Neural progenitor cell (in vitro differentiated cells): ENCODE measurements around the gene TRAF7. TPM values are rescaled to one million over a fixed set of nuclear protein-coding genes. Genes with fewer than 3 reads are reported as not detected.
A peak's percentile ranks its signal among the peaks of the same experiment; 100 is the strongest.
"Not testable (repeated sequence)": the region's sequence is repeated elsewhere in the genome, so short reads cannot be mapped to it uniquely, and the experiment has no call there.

Source experiments
- DNase-seq: peaks from one replicate; pipeline ENCODE4 v3.0.0-alpha.2; 2016; ENCODE audit warnings: low spot score
- H2AFZ ChIP-seq: fragments of 200-600 bp; sonication (generic); replicated peaks from 2 replicates; pipeline ENCODE4 v1.6.1; 2016; ENCODE audit warnings: antibody characterized with exemption
- H3F3A ChIP-seq: fragments of 200-600 bp; sonication (generic); 2 replicates; pipeline ENCODE4 v1.6.1; 2016; ENCODE audit warnings: antibody characterized with exemption, low read depth
- H3K27ac ChIP-seq: fragments of 200-600 bp; sonication (generic); 2 replicates; pipeline ENCODE4 v1.5.1; 2016; ENCODE audit warnings: mild to moderate bottlenecking
- H3K27me3 ChIP-seq: fragments of 200-600 bp; sonication (generic); 2 replicates; pipeline ENCODE4 v1.6.1; 2016; ENCODE audit warnings: mild to moderate bottlenecking, moderate library complexity
- H3K36me3 ChIP-seq: fragments of 200-600 bp; sonication (generic); 2 replicates; pipeline ENCODE4 v1.5.1; 2016
- H3K4me1 ChIP-seq: fragments of 200-600 bp; sonication (generic); 2 replicates; pipeline ENCODE4 v1.6.1; 2016; ENCODE audit warnings: mixed run types
- H3K4me2 ChIP-seq: fragments of 200-600 bp; sonication (generic); 2 replicates; pipeline ENCODE4 v1.6.1; 2016
- H3K4me3 ChIP-seq: fragments of 200-600 bp; sonication (generic); 2 replicates; pipeline ENCODE4 v1.5.1; 2016
- H3K79me2 ChIP-seq: fragments of 200-600 bp; sonication (generic); 2 replicates; pipeline ENCODE4 v1.6.1; 2016; ENCODE audit warnings: low read depth
- H3K9ac ChIP-seq: fragments of 200-600 bp; sonication (generic); 2 replicates; pipeline ENCODE4 v1.6.1; 2016
- H3K9me3 ChIP-seq: fragments of 200-600 bp; sonication (generic); 2 replicates; pipeline ENCODE4 v1.5.1; 2016; ENCODE audit warnings: low read depth
- H4K20me1 ChIP-seq: fragments of 200-600 bp; sonication (generic); 2 replicates; pipeline ENCODE4 v1.6.1; 2016; ENCODE audit warnings: low read depth
- H3K27ac Mint-ChIP-seq: 3 replicates; pipeline ENCODE4 v1.8.0; 2021; ENCODE audit warnings: mixed read lengths
- H3K27me3 Mint-ChIP-seq: 2 replicates; pipeline ENCODE4 v1.8.0; 2022; ENCODE audit warnings: low read depth, mild to moderate bottlenecking, inconsistent platforms, moderate library complexity, mixed read lengths; ENCODE audit not compliant: insufficient read depth
- H3K36me3 Mint-ChIP-seq: 3 replicates; pipeline ENCODE4 v1.8.0; 2021; ENCODE audit warnings: mixed read lengths
- H3K4me1 Mint-ChIP-seq: 3 replicates; pipeline ENCODE4 v1.8.0; 2021; ENCODE audit warnings: mixed read lengths
- H3K4me3 Mint-ChIP-seq: 3 replicates; pipeline ENCODE4 v1.8.0; 2021; ENCODE audit warnings: mild to moderate bottlenecking, moderate library complexity, mixed read lengths
- H3K9me3 Mint-ChIP-seq: 3 replicates; pipeline ENCODE4 v1.8.0; 2020; ENCODE audit warnings: mixed read lengths
- CTCF ChIP-seq: fragments of 200-600 bp; sonication (generic); IDR thresholded peaks from 2 replicates; pipeline ENCODE4 v1.5.1; 2017; ENCODE audit warnings: antibody characterized with exemption, mild to moderate bottlenecking
- EZH2 ChIP-seq: fragments of 200-600 bp; sonication (generic); IDR thresholded peaks from 2 replicates; pipeline ENCODE4 v1.6.1; 2017; ENCODE audit warnings: antibody characterized with exemption, mild to moderate bottlenecking, moderate library complexity
- EZH2phosphoT487 ChIP-seq: fragments of 200-600 bp; sonication (generic); IDR thresholded peaks from 2 replicates; pipeline ENCODE4 v1.6.1; 2017; ENCODE audit warnings: antibody characterized with exemption
- total RNA-seq: library from RNA; depleted of rRNA; stranded (reverse); fragments of >200 nt; gene quantifications from 2 replicates; pipeline ENCODE4 v1.2.3, GENCODE V29; 2015; ENCODE audit warnings: low replicate concordance

TRAF7 gene
- total RNA-seq, 1 donor from 2014 or later, result 24.1 TPM

DNA sequence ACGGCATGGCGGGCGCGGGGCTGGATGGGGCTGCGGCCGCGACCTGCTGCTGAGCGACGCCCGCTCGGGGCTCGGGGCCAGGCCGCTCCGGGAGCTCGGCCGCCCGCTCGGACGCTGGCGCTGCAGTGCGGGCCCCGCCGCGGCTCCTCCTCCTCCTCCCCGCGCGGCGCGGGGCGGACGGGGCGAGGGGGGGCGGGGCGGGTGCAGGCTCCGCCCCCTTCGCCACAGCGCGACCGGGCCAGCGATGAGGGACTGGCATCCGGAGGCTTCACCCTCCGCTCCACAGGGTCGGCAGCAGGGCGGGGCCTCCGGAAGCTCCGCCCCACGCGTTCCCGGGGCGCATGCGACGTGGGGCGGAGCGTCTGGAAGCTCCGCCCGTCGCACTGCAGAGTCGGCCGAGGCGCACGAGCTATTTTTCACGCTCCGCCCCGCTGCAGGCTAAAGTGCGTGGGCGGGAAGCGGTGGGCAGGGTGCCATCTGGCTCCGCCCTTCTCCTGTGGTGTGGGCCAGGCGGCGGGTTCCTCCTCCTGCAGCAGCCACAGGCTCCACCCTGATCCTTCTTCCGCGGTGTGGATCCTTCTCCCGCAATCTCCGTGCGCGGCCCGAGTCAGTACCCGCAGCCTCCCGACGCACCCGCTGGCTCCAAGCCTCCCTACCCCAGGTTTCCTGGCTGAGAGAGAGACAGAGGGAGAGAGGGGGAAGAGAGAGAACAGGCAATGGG is 19.7 kb upstream of the TRAF7 start, which contains the start of gene PKD1:
Gene PKD1, minus strand, starts transcription at position 129 of the 721 bp plus-strand sequence. CDS start 209 bp downstream, outside the sequence.
- H3K4me1 ChIP-seq, H3K9me3 ChIP-seq, H2AFZ ChIP-seq, H3F3A ChIP-seq, H3K36me3 Mint-ChIP-seq, H4K20me1 ChIP-seq, H3K36me3 ChIP-seq, H3K9me3 Mint-ChIP-seq, H3K27me3 Mint-ChIP-seq, H3K27ac ChIP-seq, H3K4me1 Mint-ChIP-seq, H3K27me3 ChIP-seq: not testable (repeated sequence)
- H3K4me2 ChIP-seq, result peak within 1 kb of the TSS; percentile 81
- peak within 1 kb of the TSS; percentile 45 for H3K9ac ChIP-seq
- H3K4me3 Mint-ChIP-seq, result peak within 1 kb of the TSS; percentile 97
- peak; percentile 92 for DNase-seq
- peaks cover 12% of the 10 kb centered on the region for H3K79me2 ChIP-seq
- H3K27ac Mint-ChIP-seq, result peak within 1 kb of the TSS; percentile 64
- H3K4me3 ChIP-seq, result peak within 1 kb of the TSS; percentile 80

- no peaks in the 10 kb centered on the region for H3K4me1 ChIP-seq
- no peak for TF ChIP-seq EZH2phosphoT487
- TF ChIP-seq EZH2, result no peak
- H3K36me3 ChIP-seq, result no peaks in the 10 kb centered on the region
- peaks cover 18% of the 10 kb centered on the region for H4K20me1 ChIP-seq
- H3K4me2 ChIP-seq, result no peak overlapping the region
- no peak for DNase-seq
- Mint-ChIP-seq H3K27me3 (peaks cover 17% of the 10 kb centered on the region), H3K27ac (no peak overlapping the region), H3K9me3 (no peaks in the 10 kb centered on the region), H3K4me1 (peaks cover 11% of the 10 kb centered on the region), H3K4me3 (no peak overlapping the region), H3K36me3 (no peaks in the 10 kb centered on the region)
- H3K27ac ChIP-seq, result no peak overlapping the region
- H3F3A ChIP-seq, result peaks cover 30% of the 10 kb centered on the region
- H3K9me3 ChIP-seq, result no peaks in the 10 kb centered on the region
- no peaks in the 10 kb centered on the region for H3K27me3 ChIP-seq
- H3K79me2 ChIP-seq, result no peaks in the 10 kb centered on the region
- H3K9ac ChIP-seq, result no peak overlapping the region
- no peak overlapping the region for H2AFZ ChIP-seq
- no peak overlapping the region for H3K4me3 ChIP-seq
Measured at GRCh38 chr16:2142942-2143877, 12.4 kb upstream of the TRAF7 start.

DNA sequence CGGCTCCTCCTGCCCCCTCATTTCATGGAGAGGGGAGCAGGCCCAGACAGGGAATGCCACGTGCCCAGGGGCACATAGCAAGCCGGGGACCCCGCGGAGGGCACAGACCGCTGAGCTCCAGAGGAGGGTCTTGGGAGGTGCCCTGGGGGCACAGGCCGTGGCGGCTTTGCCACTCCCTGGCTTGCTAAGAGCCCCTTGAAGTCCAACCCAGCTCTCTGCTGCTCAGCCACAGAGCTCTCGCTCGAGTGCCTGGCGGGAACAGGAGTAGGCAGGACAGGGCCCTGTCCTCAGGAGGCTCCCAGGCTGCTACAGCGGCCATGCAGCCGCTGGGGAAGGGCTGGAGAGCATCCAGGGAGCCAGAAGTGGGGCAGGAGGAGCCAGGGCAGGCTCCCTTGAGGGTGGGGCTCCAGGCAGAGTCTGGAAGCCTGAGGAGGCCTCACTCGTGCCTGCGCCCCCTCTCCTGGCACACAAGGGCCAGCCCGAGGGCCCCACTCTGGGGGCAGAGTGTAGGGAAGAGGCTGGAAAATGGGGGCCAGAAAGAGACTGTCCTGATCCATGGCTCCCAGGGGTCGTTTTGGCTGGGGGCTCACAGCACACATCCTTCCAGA is 11.6 kb upstream of the TRAF7 start:
- Histone ChIP-seq H3K27me3 (peaks cover 3% of the 10 kb centered on the region), H3K4me2 (no peak overlapping the region), H3K36me3 (no peaks in the 10 kb centered on the region), H3K9me3 (no peaks in the 10 kb centered on the region), H3K9ac (no peak overlapping the region), H3K27ac (no peak overlapping the region), H3K4me3 (no peak overlapping the region), H4K20me1 (peaks cover 24% of the 10 kb centered on the region), H2AFZ (no peak overlapping the region), H3F3A (peaks cover 35% of the 10 kb centered on the region), H3K79me2 (no peaks in the 10 kb centered on the region), H3K4me1 (peaks cover 3% of the 10 kb centered on the region)
- Mint-ChIP-seq H3K4me3 (no peak overlapping the region), H3K9me3 (no peaks in the 10 kb centered on the region), H3K36me3 (no peaks in the 10 kb centered on the region), H3K27me3 (peaks cover 9% of the 10 kb centered on the region), H3K27ac (no peak overlapping the region), H3K4me1 (peaks cover 11% of the 10 kb centered on the region)
- TF ChIP-seq EZH2, result no peak
- TF ChIP-seq EZH2phosphoT487, result no peak
- TF ChIP-seq CTCF, result no peak
- DNase-seq, result no peak

DNA sequence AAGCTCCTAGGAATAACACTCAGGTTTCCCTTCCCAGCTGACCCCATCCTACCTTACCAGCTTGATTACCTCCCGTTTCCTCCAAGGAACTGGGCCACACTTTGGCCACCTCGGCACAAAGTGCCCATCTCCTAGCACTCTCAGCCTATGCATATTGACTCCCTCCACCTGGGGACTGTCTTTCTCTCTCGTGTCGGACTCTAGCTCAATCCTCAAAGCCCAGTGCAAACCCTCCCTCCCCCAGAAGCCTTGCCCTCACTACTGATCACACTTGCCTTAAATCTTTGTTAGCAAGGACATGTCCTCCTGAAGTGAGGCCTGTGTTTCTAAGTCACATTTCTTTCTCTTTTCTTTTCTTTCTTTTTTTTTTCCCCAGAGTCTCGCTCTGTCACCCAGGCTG is 9.7 kb upstream of the TRAF7 start:
- Histone ChIP-seq H4K20me1 (peaks cover 42% of the 10 kb centered on the region), H3K36me3 (no peaks in the 10 kb centered on the region), H3F3A (peaks cover 53% of the 10 kb centered on the region), H3K9ac (no peak overlapping the region), H3K79me2 (no peaks in the 10 kb centered on the region), H3K27me3 (peaks cover 16% of the 10 kb centered on the region), H3K9me3 (no peaks in the 10 kb centered on the region), H3K4me1 (peaks cover 21% of the 10 kb centered on the region), H2AFZ (no peak overlapping the region), H3K4me3 (no peak overlapping the region), H3K4me2 (no peak overlapping the region), H3K27ac (no peak overlapping the region)
- H3K4me1 Mint-ChIP-seq, result peaks cover 21% of the 10 kb centered on the region
- H3K36me3 Mint-ChIP-seq, result no peaks in the 10 kb centered on the region
- DNase-seq, result no peak
- H3K27ac Mint-ChIP-seq, result peak overlapping the region; percentile 1
- H3K9me3 Mint-ChIP-seq, result no peaks in the 10 kb centered on the region
- H3K27me3 Mint-ChIP-seq, result peaks cover 8% of the 10 kb centered on the region
- no peak overlapping the region for H3K4me3 Mint-ChIP-seq
- TF ChIP-seq EZH2phosphoT487, result no peak
- TF ChIP-seq CTCF, result no peak
- no peak for TF ChIP-seq EZH2
